HG03520 (cell line): ENCODE data around the gene RNF4.
"Not testable (repeated sequence)": the region's sequence is repeated elsewhere in the genome, so short reads cannot be mapped to it uniquely, and the experiment has no call there.

Experiments
- ATAC-seq: cut with Tn5 transposase; IDR thresholded peaks from one replicate; pipeline ENCODE4 v1.9.1; 2021; ENCODE audit warnings: mild to moderate bottlenecking, moderate library complexity; ENCODE audit not compliant: unreplicated experiment

The RNF4 gene

DNA sequence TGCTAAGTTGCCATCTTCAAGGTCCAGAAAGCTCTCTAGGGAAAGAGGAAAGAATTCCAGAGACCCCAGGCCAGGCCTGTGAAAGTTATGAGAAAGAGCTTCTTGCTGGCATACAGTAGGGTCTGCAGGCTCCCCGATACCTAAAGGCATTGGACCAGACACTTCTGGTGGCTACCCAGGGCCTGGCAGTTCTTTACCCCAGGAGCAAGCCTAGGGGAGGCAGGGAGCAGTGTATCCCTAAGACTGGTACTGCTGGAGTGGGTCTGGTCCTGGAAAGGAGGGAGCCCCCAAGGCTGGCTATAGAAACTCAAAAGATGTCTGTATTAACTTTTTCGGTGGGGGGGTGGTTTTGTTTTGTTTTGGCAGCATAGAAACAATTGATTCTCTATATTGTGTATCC, 47.7 kb downstream of the RNF4 start:
- ATAC-seq = no peak

DNA sequence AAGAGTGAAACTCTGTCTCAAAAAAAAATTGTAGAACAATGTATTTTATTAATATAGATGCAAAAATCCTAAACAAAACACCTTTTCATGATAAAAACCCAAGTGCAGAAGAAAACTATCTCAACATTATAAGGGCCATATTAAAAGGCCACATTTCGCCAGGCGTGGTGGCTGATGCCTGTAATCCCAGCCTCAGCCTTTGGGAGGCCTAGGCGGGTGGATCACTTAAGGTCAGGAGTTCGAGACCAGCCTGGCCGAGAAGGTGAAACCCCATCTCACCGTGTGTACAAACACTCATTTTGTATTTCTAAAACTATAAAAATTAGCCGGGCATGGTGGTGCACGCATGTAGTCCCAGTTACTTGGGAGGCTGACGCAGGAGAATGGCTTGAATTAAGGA, 57.7 kb downstream of the RNF4 start:
- no peak for ATAC-seq

DNA sequence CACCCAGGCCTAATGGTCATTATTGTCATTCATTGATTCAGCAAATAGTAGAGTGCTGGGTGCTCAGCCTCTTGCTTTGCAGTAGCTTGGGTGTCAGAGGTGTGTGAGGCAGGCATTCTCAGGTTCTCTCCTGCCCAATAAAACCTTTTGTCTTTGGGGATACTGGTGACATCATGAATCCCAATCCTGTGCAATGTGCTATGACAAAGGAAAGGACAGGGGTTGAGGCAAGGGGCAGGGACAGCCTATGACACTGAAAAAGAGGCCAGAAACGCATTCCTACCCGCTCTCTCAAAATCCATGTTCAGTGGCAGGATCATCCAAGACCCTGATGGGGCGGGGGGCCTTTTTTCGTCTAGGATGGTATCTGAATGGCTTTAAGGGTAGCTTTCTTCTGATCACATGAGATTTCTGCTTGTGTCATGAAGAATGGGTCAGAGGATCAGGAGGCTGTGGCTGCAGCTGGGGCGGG, 66.0 kb downstream of the RNF4 start:
- ATAC-seq = no peak

DNA sequence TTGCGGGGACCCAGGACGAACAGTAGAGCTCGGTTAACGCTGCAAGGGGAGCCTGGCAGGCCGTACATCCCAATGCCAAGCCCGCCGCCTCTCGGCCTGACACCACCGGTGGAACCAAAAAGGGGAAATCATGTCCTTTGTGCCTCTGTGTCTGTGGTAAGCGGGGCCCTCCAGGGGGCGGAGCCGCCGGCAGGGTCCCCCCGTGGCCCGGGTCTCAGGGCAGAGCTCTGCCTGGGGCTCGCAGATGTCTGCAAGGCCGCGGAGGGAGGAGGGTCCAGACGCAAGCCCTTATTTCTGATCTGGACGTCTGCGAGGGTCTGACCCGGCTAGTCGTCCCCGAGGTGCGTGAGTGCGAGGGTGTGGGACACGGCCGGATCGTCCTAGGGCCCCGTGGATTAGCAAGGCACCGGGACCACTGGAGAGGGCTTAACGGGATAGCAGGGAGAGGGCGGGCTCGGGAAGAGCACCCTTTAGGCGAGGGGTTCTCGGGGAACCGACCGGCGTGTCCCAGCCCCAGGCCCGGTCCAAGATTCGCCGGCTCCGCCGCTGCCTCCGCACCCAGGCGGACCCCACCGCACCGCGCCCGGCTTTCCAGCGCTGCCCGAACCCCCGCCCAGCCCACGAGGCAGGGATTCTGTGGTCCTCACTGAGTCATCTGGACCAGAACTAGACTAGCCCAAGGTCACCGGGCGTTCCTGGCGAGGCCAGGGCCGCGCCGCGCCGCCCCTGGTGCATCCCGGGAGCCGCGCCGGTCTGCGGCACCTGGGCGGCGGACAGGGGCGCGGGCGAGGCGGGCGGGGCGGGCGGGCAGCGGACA, 66.7 kb downstream of the RNF4 start:
- no peak for ATAC-seq

DNA sequence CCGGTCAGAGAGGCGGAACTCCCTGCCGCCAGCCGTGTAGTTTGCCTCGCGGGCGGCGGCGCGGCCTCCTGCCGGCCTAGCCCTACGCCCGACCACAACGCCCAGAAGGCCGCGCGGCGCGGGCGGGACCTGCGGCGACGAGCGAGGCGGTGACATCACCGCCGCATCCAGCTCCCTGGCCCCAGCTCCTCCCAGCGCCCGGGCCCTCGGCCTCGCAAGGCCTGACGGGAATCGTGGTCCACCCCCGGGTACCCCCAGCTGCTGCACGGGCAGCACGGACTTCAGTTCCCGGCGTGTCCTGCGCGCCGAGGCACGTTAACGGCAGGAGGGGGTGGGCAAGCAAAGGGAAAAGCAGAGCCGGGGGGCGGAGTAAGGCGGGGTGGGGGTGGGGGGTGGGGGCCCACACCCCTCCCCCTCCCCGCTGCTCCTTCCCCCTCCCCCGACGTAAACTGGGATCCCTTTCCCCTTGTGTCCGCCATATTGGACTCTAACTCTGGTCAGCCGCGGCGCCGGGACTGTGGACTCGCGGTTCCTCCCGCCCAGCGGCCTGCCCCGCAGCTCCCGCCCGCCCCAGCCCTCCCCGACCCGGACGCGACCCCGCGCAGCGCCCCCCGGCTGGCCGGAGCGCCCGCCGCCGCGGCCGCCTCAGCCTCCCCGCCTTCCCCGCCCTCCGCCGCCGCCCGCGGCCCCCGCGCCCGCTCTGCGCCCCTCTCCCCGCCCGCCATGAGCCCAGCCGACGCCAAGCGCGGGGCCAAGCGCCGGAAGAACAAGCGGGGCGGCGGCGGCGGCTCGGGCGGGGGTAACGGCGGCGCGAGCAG, 67.5 kb downstream of the RNF4 start, which contains the start of gene FAM193A:
FAM193A (plus strand) TSS at position 455 of the 818 bp plus-strand sequence; CDS start at position 724, 269 bp downstream.
- peak; percentile 73 for ATAC-seq

DNA sequence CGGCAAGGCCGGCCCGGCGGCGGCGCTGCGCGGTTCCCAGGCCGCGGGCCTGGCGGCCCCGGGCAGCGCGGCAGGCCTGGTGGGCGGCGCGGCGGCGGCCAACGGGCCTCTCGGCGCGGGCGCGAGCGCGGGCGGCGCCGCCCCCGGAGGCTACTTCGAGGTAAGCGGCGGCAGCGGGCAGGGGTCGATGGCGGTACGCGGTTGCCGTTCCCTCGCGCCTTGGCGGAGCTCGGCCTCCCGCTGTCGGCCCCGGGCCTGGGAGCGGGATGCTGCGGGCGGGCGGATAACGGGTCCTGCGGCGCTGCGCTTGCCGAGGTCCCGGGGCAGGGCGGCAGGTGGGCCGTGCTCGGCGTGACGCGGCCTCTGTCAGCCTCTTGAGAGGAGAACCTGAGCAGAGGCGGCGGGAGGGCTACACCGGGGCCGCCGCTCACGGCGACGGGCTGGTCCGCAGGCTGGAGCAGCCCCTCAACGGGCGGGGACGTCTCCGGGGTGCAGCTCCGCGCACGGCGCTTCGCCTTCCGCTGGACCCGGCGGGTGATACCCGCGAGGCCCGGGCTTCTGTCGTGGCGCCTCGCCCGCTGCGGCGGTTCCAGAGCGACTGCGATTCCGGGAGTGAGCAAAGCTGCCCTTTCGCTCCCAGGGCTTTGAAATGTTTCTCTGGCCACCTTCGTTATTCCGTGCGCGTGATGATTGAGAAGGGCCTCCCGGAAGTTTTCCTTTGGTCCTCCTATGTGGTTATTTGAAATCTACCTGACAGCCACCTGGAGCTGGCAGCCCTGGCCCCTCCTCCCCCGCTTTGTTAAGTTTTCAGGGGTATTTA, 68.3 kb downstream of the RNF4 start:
- ATAC-seq = peak; percentile 18

DNA sequence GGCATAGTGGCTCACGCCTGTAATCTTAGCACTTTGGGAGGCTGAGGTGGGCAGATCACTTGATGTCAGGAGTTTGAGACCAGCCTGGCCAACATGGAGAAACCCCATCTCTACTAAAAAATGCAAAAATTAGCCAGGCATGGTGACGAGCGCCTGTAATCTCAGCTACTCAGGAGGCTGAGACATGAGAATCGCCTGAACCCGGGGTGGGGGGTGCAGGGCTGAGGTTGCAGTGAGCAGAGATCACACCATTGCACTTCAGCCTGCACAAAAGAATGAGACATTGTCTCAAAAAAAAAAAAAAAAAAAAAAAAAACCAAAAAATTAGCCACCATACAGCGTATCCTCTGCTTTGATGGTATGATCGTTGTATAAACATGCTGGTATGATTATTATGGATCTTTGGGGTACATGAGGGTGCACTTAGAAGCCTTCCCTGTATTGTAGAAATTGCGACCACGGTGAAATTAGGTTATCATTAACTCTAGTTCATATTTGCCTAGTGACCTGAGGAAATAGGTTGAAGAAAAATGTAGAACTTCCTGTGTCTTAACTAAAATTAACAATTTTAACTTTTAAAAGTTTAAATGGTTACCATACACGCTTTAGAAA, 74.8 kb downstream of the RNF4 start:
- not testable (repeated sequence) for ATAC-seq

DNA sequence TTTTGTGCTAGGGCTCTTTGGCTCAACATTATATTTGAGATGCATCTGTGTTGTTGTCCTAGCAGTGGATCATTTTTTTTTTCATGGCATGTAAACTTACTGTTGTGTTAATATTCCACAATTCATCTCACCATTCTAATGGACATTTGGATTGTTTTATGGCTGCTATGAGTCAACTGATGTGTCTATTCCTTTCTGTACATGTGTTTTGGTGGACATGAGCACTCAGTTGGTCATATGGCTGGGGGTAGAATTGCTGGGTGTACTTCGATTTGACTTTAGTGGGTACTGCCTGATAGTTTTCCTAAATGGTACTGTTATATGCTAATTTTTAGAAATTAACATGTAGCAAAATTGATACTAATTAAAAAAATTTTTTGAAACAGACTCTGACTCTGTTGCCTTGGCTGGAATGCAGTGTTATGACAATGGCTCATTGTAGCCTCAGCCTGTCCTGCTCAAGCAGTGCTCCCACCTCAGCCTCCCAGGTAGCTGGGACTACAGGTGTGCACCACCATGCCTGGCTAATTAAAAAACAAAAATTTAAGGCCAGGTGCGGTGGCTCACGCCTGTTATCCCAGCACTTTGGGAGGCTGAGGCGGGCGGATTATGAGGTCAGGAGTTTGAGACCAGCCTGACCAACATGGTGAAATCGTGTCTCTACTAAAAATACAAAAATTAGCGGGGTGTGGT, 76.6 kb downstream of the RNF4 start:
- ATAC-seq = no peak

DNA sequence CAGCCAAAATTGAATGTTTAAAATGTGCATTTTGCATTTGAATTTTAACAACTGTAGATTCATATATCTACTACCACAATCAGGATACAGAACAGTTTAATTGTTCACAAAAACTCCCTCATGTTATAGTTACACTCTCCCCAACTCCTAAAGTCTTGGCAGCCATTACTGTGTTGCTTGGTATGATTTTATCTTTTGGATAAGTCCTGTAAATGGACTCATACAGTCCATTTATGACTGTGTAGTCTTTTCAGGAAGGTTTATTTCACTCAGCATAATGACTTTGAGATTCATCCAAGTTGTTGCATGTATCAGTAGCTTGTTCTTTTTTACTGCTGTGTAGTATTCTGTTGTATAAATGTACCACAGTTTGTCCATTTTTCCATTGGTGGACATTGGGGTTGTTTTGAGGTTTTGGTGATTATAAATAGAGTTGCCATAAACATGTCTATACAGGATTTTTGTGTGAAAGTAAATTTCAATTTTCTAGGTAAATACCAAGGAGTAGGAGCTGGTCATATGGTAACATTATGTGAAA, 77.4 kb downstream of the RNF4 start:
- ATAC-seq = no peak

DNA sequence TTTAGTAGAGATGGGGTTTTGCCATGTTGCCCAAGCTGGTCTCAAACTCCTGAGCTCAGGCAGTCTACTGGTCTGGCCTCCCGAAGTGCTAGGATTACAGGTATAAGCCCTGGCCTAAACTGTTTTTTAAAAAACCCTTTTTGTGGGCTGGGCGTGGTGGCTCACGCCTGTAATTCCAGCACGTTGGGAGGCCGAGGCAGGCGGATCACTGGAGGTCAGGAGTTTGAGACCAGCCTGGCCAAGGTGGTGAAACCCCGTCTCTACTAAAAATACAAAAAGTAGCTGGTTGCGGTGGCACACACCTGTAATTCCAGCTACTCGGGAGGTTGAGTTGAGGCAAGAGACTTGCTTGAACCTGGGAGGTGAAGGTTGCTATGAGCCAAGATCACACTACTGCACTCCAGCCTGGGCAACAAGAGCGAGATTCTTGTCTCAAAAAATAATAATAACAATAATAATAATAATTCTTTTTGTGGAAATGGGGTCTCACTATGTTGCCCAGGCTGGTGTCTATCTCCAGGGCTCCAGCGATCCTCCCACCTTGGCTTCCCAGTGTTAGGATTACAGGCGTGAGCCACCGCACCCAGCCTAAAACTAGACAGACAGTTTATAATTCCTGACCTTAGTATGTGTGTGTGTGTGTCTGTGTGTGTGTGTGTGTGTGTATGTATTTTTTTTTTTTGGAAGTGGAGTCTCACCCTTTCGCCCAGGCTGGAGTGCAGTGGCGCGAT, 78.2 kb downstream of the RNF4 start:
- ATAC-seq = not testable (repeated sequence)

DNA sequence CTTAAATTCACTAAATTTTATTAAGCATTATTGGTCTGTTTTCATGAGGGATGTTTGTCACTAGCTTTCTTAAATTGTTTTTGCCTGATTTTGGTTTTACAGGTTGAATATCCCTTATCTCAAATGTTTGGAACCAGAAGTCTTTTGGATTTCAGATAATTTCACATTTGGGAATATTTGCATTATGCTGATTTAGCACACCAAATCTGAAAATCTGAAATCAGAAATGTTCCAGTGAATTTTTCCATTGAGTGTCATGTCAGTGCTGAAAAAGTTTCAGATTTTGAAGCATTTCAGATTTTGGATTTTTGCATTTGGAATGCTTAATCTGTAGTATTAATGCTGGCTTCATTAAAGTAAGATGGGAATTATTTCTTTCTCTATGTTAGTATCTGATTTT, 82.2 kb downstream of the RNF4 start:
- no peak for ATAC-seq

DNA sequence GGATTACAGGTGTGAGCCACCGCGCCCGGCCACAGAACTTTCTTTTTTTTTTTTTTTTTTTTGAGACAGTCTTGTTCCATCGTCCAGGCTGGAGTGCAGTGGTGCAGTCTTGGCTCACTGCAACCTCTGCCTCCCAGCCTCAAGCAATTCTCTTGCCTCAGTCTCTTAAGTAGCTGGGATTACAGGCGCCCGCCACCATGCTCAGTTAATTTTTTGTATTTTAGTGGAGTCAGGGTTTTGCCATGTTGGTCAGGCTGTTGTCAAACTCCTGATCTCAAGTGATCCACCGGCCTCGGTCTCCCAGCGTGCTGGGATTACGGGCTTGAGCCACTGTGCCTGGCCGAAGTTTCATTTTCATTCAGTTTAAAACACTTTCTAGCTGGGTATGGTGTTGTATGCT, 83.9 kb downstream of the RNF4 start:
- ATAC-seq = no peak

DNA sequence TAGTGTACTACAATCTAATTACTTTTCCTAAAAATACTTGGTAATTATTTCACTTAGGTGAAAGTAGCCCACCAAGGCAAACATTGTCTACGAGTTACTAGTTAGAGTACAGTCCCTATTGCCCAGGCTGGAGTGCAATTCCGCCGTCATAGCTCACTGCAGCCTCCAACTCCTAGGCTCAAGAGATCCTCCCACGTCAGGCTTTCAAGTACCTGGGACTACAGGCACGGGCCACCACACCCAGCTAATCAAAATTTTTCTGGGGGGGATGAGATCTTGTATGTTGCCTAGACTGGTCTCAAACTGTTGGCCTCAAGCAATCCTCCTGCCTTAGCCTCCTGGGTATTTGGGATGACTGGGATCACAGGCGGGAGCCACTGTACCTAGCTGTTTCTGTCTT, 89.4 kb downstream of the RNF4 start:
- ATAC-seq = no peak

DNA sequence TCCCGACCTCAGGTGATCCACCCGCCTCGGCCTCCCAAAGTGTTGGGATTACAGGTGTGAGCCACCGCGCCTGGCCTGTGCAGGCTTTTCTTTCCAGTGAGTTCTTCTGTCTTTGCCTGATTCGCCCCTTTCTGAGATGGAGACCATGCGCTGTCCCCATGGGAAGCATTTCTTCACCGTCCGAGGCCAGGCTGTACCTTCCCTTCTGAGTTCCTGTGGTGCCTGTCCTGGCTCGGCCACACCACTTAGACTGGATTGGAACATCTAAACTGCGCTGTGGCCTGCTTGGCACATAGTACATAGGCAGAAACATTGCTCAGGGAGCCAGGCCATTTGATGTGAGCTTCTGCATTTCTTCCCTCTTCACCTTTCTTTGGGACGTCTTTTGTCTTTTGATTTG, 91.3 kb downstream of the RNF4 start:
- no peak for ATAC-seq
